K562 (cell line): ENCODE data around the gene PSORS1C2. TPM values are rescaled to one million over a fixed set of nuclear protein-coding genes. Genes with fewer than 3 reads are reported as not detected.

Experiments
- ATAC-seq: fragments of 200-7000 bp; cut with Tn5 transposase; 3 replicates; pipeline ENCODE4 v1.9.1; 2020; ENCODE audit warnings: moderate library complexity
- BruUV-seq: library from RNA; stranded (reverse); fragments of 400-500 nt; replicated peaks from 2 replicates; lab custom pipeline; 2021; lab: Mats Ljungman, UMichigan
- CTCF ChIA-PET: fragments of 300-600 bp; formaldehyde crosslinking; extraction: SDS; loops from one replicate; lab custom pipeline; 2021; ENCODE audit warnings: low intra/inter-chr PET ratio; lab: Yijun Ruan, JAX
- POLR2A ChIA-PET: fragments of 300-600, 350-650 bp; sonication (Branson Sonifier 250); formaldehyde crosslinking; extraction: SDS; loops from one replicate; lab custom pipeline; 2021; ENCODE audit warnings: antibody characterized with exemption, inconsistent platforms; lab: Yijun Ruan, JAX
- DNase-seq, 4 experiments: peaks; one replicate each; pipeline versions ENCODE4 v3.0.0 to v3.0.0-alpha.2; 2011 to 2018; ENCODE audit warnings: low spot score in 3 of 4, mixed read lengths in 3 of 4; ENCODE audit errors: extremely low read depth in 1 of 4
- FAIRE-seq: peaks from 2 replicates; lab custom pipeline; 2011; peaks lifted over from hg19 to GRCh38; lab: Jason Lieb, UNC
- H2AFZ ChIP-seq: 2 replicates; pipeline ENCODE4 v1.6.0; 2011; ENCODE audit warnings: low read depth, low read length, control low read depth, inconsistent platforms
- H3K27ac ChIP-seq: fragments of 200-600 bp; 3 replicates; pipeline ENCODE4 v1.8.0; 2011; ENCODE audit warnings: low read depth, mild to moderate bottlenecking, control low read depth, inconsistent platforms, low read length, moderate library complexity, mixed read lengths; ENCODE audit errors: extremely low read depth
- H3K27me3 ChIP-seq, 2 experiments: fragments of 300-600 bp in 1 of 2; 2 replicates in 1 of 2; 3 replicates in 1 of 2; pipeline versions ENCODE4 v1.6.0 to v1.8.0; 2011; ENCODE audit warnings: inconsistent platforms in 2 of 2, low read length in 2 of 2, mild to moderate bottlenecking in 1 of 2, mixed read lengths in 1 of 2, moderate library complexity in 1 of 2; ENCODE audit not compliant: control insufficient read depth in 2 of 2, insufficient read depth in 2 of 2
- H3K36me3 ChIP-seq: fragments of 300-600 bp; 3 replicates; pipeline ENCODE4 v1.8.0; 2011; ENCODE audit warnings: mild to moderate bottlenecking, low read length, inconsistent platforms; ENCODE audit not compliant: control insufficient read depth, insufficient read depth
- H3K4me1 ChIP-seq, 2 experiments: fragments of 200-600 bp in 1 of 2; replicated peaks in 1 of 2; 2 replicates in 1 of 2; 3 replicates in 1 of 2; pipeline versions ENCODE4 v1.5.1 to v1.8.0; 2011; ENCODE audit warnings: inconsistent platforms in 2 of 2, low read length in 2 of 2, mild to moderate bottlenecking in 1 of 2, mixed read lengths in 1 of 2, moderate library complexity in 1 of 2; ENCODE audit not compliant: control insufficient read depth in 2 of 2, insufficient read depth in 2 of 2
- H3K4me2 ChIP-seq: 2 replicates; pipeline ENCODE4 v1.6.1; 2011; ENCODE audit warnings: low read length, control low read depth, inconsistent platforms, mixed read lengths; ENCODE audit not compliant: insufficient read depth
- H3K4me3 ChIP-seq: fragments of 200-600 bp; sonication (generic), shearing (Covaris generic); 2 replicates; pipeline ENCODE4 v1.5.1; 2016; ENCODE audit warnings: control low read depth, inconsistent platforms
- H3K79me2 ChIP-seq: fragments of 200-600 bp; 3 replicates; pipeline ENCODE4 v1.8.0; 2011; ENCODE audit warnings: low read length, inconsistent platforms; ENCODE audit not compliant: control insufficient read depth, insufficient read depth
- H3K9ac ChIP-seq, 2 experiments: 2 replicates each; pipeline versions ENCODE4 v1.6.0 to v1.6.1; 2011; ENCODE audit warnings: low read depth in 2 of 2, low read length in 2 of 2, control low read depth in 1 of 2, inconsistent platforms in 1 of 2, mild to moderate bottlenecking in 1 of 2, mixed read lengths in 1 of 2; ENCODE audit not compliant: insufficient read depth in 1 of 2
- H3K9me1 ChIP-seq: one replicate; pipeline ENCODE4 v1.6.0; 2011; ENCODE audit warnings: inconsistent platforms, mild to moderate bottlenecking, low read length, moderate library complexity; ENCODE audit not compliant: control insufficient read depth, insufficient read depth
- H3K9me3 ChIP-seq: replicated peaks from 2 replicates; pipeline ENCODE4 v1.5.1; 2011; ENCODE audit warnings: low read depth, low read length, inconsistent platforms; ENCODE audit not compliant: control insufficient read depth, insufficient read depth
- H4K20me1 ChIP-seq: replicated peaks from 2 replicates; pipeline ENCODE4 v1.6.1; 2011; ENCODE audit warnings: low read length, inconsistent platforms, mixed read lengths; ENCODE audit not compliant: control insufficient read depth, insufficient read depth
- HNRNPH1 ChIP-seq: fragments of 200-400 bp; formaldehyde crosslinking; optimal IDR thresholded peaks from 2 replicates; pipeline ENCODE3; 2017; ENCODE audit warnings: low read depth, mild to moderate bottlenecking, low read length, moderate library complexity
- MCM5 ChIP-seq: fragments of 450-650 bp; IDR thresholded peaks from 2 replicates; pipeline ENCODE4 v1.6.1; 2016; ENCODE audit warnings: low read depth
- NRF1 ChIP-seq, 2 experiments: fragments of 450-650 bp; IDR thresholded peaks in 1 of 2; conservative IDR thresholded peaks in 1 of 2; 2 replicates each; pipeline ENCODE4 v1.6.1; 2014; ENCODE audit warnings: mild to moderate bottlenecking in 2 of 2
- RAD21 ChIP-seq, 2 experiments: fragments of 250-450 bp in 1 of 2; fragments of 450-650 bp in 1 of 2; sonication (Bioruptor Pico) in 1 of 2; formaldehyde crosslinking in 1 of 2; IDR thresholded peaks in 1 of 2; conservative IDR thresholded peaks in 1 of 2; 2 replicates each; pipeline versions ENCODE4 v1.4.0 to v1.8.0; 2020 to 2022; ENCODE audit warnings: mild to moderate bottlenecking in 2 of 2, moderate library complexity in 1 of 2
- SOX6 ChIP-seq: fragments of 450-650 bp; IDR thresholded peaks from 2 replicates; pipeline ENCODE4 v1.6.1; 2014; ENCODE audit warnings: mild to moderate bottlenecking
- ZEB2 ChIP-seq: fragments of 450-650 bp; IDR thresholded peaks from 2 replicates; pipeline ENCODE4 v1.6.1; 2016
- ZNF121 ChIP-seq: sonication (generic); formaldehyde crosslinking; conservative IDR thresholded peaks from 2 replicates; pipeline ENCODE4 v1.8.0; 2022; ENCODE audit warnings: missing genetic modification reagents
- ZNF184 ChIP-seq: sonication (generic); formaldehyde crosslinking; IDR thresholded peaks from 2 replicates; pipeline ENCODE4 v1.5.0; 2020; ENCODE audit warnings: missing genetic modification reagents
- WGBS: fragments of 100-300 bp; shearing (Covaris generic); methylation state at CpG from one replicate; pipeline ENCODE4 v1.1.6; 2016; ENCODE audit warnings: low coverage, mixed read lengths; ENCODE audit not compliant: insufficient coverage; ENCODE audit errors: missing lambda C conversion rate; 5-methylcytosine and 5-hydroxymethylcytosine counted together
- in situ Hi-C: fragments of 300-500 bp; cut with MboI; formaldehyde crosslinking; loops from 4 replicates; pipeline ENCODE4 v1.15.0; 2018; ENCODE audit warnings: inconsistent platforms, mixed read lengths
- intact Hi-C: fragments of 100-400 bp; cut with micrococcal nuclease; formaldehyde crosslinking; loops from 2 replicates; pipeline ENCODE4 v1.14.2; 2022
- polyA plus RNA-seq, 8 experiments: library from polyadenylated mRNA; depleted of rRNA in 4 of 8; stranded (reverse) in 5 of 8; unstranded in 3 of 8; fragments of >200 nt; fragmentation: Nextera tagmentation in 2 of 8; fragmentation: Illumina TruSeq in 1 of 8; extraction: Ambion mirVana in 2 of 8; extraction: Trizol in 1 of 8; gene quantifications; 2 replicates each; pipeline versions ENCODE4 v1.2.1 to v1.2.3, GENCODE V29; 2011 to 2014; ENCODE audit warnings: inconsistent platforms in 1 of 8, missing spikeins in 1 of 8
- total RNA-seq, 7 experiments: library from RNA; depleted of rRNA in 6 of 7; stranded (reverse); fragments of >200 nt in 6 of 7; fragmentation: Illumina TruSeq in 2 of 7; extraction: Trizol in 2 of 7; gene quantifications; 2 replicates each; pipeline versions ENCODE4 v1.2.1 to v1.2.3, GENCODE V29; 2011 to 2021; ENCODE audit warnings: low replicate concordance in 1 of 7
- TF ChIP-seq, protein P1 (sequence below): sonication (generic); formaldehyde crosslinking; IDR thresholded peaks from 2 replicates; pipeline ENCODE4 v1.9.0; 2022; ENCODE audit warnings: mild to moderate bottlenecking, missing genetic modification reagents
- TF ChIP-seq, protein P2 (sequence below), 2 experiments: fragments of 250-450 bp in 1 of 2; fragments of 450-650 bp in 1 of 2; sonication (Bioruptor Pico) in 1 of 2; IDR thresholded peaks; 2 replicates each; pipeline versions ENCODE4 v1.6.1 to v1.8.0; 2016 to 2021; ENCODE audit warnings: mild to moderate bottlenecking in 2 of 2, moderate library complexity in 2 of 2, missing compliant biosample characterization in 1 of 2, missing genetic modification characterization in 1 of 2

PSORS1C2 gene
- total and polyA plus RNA-seq, 9 of the 15 experiments (the other 6 are each of a cell fraction or from before 2014, with no cell fraction given) = not detected

DNA sequence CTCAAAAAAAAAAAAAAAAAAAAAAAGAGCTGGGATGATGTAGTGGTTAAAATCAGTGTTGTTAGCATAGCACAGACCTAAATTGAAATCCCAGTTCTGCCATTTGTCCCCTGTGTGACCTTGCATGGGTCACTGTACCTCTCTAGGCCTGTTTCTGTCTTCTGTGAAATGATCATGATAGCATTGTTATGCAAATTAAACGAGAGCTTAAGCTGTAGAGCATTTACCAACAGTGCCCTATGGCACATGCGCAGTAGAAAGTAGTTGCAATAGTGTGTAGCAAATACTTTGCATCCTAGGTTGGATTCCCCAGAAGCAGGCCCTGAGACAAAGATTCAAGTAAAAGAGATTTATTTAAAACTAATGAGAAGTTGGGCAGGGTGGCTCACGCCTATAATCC, 7.3 kb downstream of the PSORS1C2 start:
- H3K4me1 ChIP-seq = peaks cover 3 to 6% of the 10 kb centered on the region in 2 experiments; a peak in 4 of 5 replicates
- no peak overlapping the region for H3K4me3 ChIP-seq
- no peak overlapping the region for H3K27ac ChIP-seq
- H2AFZ ChIP-seq = no peak overlapping the region
- ChIA-PET CTCF (interaction anchor here (0.6 kb wide), 1 partner anchor 21 kb away, joined by 3 read pairs; no protein-coding TSS in a partner anchor), POLR2A (interaction anchor here (0.6 to 1.2 kb wide), 3 partner anchors 11 to 66 kb away, joined by 3 to 5 read pairs (median 4); partner anchors contain the start of gene TCF19)
- intact Hi-C loops (no loop called here), in situ Hi-C loops (no loop called here)
- H3K9ac ChIP-seq = no peak overlapping the region
- DNase-seq = no peak
- no TSS peak for BruUV-seq
- TF ChIP-seq, protein P1, sequence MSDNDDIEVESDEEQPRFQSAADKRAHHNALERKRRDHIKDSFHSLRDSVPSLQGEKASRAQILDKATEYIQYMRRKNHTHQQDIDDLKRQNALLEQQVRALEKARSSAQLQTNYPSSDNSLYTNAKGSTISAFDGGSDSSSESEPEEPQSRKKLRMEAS (CRISPR knock-in tag) = no peak
- 0 out of 2 replicates have a peak, but pooled peaks have one; percentile 33 for TF ChIP-seq SOX6
- peak in 1 of 2 experiments; percentile 33; a peak in 2 of 4 replicates for TF ChIP-seq NRF1 (conservative IDR thresholded peaks at IDR 0.05 in 1 of 2, IDR thresholded peaks at IDR 0.05 in 1 of 2)
- H3K9me3 ChIP-seq = no peaks in the 10 kb centered on the region
- H3K79me2 ChIP-seq = no peaks in the 10 kb centered on the region
- no peaks in the 10 kb centered on the region for H3K9me1 ChIP-seq
- no peak overlapping the region for H3K4me2 ChIP-seq
- no peak for ATAC-seq
- H3K27me3 ChIP-seq = peaks cover 20 to 53% of the 10 kb centered on the region in 2 experiments
- H4K20me1 ChIP-seq = peaks cover 7% of the 10 kb centered on the region; the same call in 1 of the 2 replicates
- 11% methylated on average over 3 of the region's 3 CpGs for WGBS
- FAIRE-seq = no peak
- no peaks in the 10 kb centered on the region for H3K36me3 ChIP-seq

DNA sequence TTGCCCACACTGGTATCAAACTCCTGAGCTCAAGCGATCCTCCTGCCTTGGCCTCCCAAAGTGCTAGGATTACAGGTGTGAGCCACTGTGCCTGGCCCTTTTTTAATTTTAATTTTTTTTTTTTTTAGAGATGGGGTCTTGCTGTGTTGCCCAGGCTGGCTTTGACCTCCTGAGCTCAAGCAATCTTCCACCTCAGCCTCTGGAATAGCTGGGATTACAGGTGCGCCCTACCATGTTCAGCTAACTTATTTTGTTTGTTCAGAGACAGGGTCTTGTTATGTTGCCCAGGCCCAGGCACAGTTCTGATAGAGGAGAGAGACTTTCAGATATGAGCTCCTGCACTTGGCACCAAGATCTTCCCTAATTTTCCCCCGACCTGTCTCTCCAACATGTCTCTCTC, 8.1 kb downstream of the PSORS1C2 start:
- H3K4me1 ChIP-seq = peaks cover 6 to 8% of the 10 kb centered on the region in 2 experiments; a peak in 4 of 5 replicates
- intact Hi-C loops (no loop called here), in situ Hi-C loops (no loop called here)
- H4K20me1 ChIP-seq = peaks cover 11% of the 10 kb centered on the region; the same call in 1 of the 2 replicates
- FAIRE-seq (no peak), ATAC-seq (no peak), DNase-seq (no peak)
- no peak overlapping the region for H2AFZ ChIP-seq
- no peak overlapping the region for H3K9ac ChIP-seq
- ChIA-PET CTCF (interaction anchor here (0.6 kb wide), 1 partner anchor 660 kb away, joined by 4 read pairs; no protein-coding TSS in a partner anchor), POLR2A (interaction anchor here (0.8 kb wide), 1 partner anchor 16 kb away, joined by 3 read pairs; no protein-coding TSS in a partner anchor)
- peaks cover 19 to 57% of the 10 kb centered on the region in 2 experiments for H3K27me3 ChIP-seq
- no TSS peak for BruUV-seq
- H3K4me2 ChIP-seq = no peak overlapping the region
- H3K36me3 ChIP-seq = no peaks in the 10 kb centered on the region
- no peak overlapping the region for H3K27ac ChIP-seq
- TF ChIP-seq, protein P1 (CRISPR knock-in tag) = no peak
- TF ChIP-seq ZNF184 (CRISPR knock-in tag) (no peak), HNRNPH1 (no peak), RAD21 (CRISPR knock-in tag; conservative IDR thresholded peaks at IDR 0.05 in 1 of 2, IDR thresholded peaks at IDR 0.05 in 1 of 2) (no peak), ZEB2 (no peak), MCM5 (no peak), ZNF121 (peak; percentile 54; the same call in 1 of the 2 replicates)
- TF ChIP-seq, protein P2, sequence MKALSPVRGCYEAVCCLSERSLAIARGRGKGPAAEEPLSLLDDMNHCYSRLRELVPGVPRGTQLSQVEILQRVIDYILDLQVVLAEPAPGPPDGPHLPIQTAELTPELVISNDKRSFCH (CRISPR knock-in tag; IDR thresholded peaks at IDR 0.05) = no peak
- TF ChIP-seq, protein P2 (tag; IDR thresholded peaks at IDR 0.05) = no peak
- no peaks in the 10 kb centered on the region for H3K79me2 ChIP-seq
- no peak overlapping the region for H3K4me3 ChIP-seq
- no peaks in the 10 kb centered on the region for H3K9me1 ChIP-seq
- WGBS = 3% methylated on average over 3 of the region's 3 CpGs
- no peaks in the 10 kb centered on the region for H3K9me3 ChIP-seq
